Astrocyte of the spinal cord (primary cell): Measurements from ENCODE around the gene RANGAP1.

Experiments used
- DNase-seq: peaks from one replicate; pipeline ENCODE4 v3.0.0; 2011; ENCODE audit warnings: low read depth, low spot score
- H3K4me3 ChIP-seq: 2 replicates; pipeline ENCODE4 v1.5.1; 2011; ENCODE audit warnings: low read depth, mild to moderate bottlenecking, low read length, moderate library complexity
- in situ Hi-C: cut with HindIII; loops from 2 replicates; pipeline ENCODE4 v1.10.0; 2017; ENCODE audit warnings: low sequenced_read_pairs
- TF ChIP-seq, protein P1 (sequence below): IDR thresholded peaks from 2 replicates; pipeline ENCODE4 v1.5.1; 2012; ENCODE audit warnings: low read depth, mild to moderate bottlenecking, low read length, inconsistent platforms

RANGAP1 gene

DNA sequence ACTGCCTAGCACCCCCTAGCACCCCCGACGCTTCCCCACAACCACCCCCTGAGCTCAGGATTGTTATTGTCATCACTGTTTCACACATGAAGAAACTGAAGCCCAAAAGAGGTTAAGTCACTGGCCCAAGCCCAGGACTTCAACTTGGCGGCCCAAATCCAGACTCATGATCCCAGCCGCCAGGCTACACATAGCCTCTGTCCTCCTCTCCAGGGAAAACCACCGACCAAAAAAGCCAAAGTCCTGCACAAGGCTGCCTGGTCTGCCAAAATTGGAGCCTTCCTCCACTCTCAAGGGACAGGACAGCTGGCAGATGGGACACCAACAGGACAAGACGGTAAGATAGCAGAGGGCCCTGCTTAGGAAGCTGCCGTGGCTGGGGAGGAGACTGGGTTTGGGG, 70.1 kb downstream of the RANGAP1 start:
- TF ChIP-seq, protein P1, sequence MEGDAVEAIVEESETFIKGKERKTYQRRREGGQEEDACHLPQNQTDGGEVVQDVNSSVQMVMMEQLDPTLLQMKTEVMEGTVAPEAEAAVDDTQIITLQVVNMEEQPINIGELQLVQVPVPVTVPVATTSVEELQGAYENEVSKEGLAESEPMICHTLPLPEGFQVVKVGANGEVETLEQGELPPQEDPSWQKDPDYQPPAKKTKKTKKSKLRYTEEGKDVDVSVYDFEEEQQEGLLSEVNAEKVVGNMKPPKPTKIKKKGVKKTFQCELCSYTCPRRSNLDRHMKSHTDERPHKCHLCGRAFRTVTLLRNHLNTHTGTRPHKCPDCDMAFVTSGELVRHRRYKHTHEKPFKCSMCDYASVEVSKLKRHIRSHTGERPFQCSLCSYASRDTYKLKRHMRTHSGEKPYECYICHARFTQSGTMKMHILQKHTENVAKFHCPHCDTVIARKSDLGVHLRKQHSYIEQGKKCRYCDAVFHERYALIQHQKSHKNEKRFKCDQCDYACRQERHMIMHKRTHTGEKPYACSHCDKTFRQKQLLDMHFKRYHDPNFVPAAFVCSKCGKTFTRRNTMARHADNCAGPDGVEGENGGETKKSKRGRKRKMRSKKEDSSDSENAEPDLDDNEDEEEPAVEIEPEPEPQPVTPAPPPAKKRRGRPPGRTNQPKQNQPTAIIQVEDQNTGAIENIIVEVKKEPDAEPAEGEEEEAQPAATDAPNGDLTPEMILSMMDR: no peak
- in situ Hi-C loops: no loop called here

DNA sequence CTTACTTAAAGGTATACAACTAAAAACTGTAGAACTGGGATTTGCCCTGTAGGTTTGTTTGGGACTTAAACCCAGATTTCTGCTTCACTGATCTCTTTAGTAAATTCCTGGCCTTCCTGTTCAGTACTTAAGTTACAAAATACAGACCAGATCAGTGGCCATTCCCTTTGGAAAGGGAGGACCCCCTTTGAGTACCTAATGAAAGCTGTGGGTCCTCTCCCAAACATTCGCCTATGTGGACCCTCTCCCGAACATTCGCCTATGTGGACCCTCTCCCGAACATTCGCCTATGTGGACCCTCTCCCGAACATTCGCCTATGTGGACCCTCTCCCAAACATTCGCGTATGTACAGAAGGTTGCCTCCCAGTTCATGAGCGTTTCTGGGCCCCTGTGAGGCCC, 70.6 kb downstream of the RANGAP1 start:
- in situ Hi-C loops: no loop called here
- no peak for DNase-seq
- TF ChIP-seq, protein P1: no peak
- no peak overlapping the region for H3K4me3 ChIP-seq

More for the DNA sequence above, 70.1 kb downstream of the RANGAP1 start:
- no peak overlapping the region for H3K4me3 ChIP-seq
- DNase-seq: no peak

DNA sequence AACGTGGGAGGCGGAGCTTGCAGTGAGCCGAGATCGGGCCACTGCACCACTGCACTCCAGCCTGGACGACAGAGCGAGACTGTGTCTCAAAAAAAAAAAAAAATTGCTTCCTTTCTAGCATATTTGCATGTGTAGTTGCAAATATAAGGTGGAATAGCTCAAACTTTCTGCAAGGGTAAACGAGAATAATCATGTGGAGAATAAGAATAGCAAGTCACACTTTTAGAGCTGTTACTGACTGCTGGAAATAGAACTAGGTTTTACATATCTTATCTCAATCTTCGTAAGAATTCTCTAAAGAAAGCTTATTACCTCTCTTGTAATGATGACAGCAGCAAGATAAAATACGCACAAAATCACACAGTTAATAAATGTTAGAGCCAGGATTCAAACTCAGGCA, 79.3 kb downstream of the RANGAP1 start:
- TF ChIP-seq, protein P1: no peak
- no peak overlapping the region for H3K4me3 ChIP-seq
- DNase-seq: no peak
- in situ Hi-C loops: no loop called here

DNA sequence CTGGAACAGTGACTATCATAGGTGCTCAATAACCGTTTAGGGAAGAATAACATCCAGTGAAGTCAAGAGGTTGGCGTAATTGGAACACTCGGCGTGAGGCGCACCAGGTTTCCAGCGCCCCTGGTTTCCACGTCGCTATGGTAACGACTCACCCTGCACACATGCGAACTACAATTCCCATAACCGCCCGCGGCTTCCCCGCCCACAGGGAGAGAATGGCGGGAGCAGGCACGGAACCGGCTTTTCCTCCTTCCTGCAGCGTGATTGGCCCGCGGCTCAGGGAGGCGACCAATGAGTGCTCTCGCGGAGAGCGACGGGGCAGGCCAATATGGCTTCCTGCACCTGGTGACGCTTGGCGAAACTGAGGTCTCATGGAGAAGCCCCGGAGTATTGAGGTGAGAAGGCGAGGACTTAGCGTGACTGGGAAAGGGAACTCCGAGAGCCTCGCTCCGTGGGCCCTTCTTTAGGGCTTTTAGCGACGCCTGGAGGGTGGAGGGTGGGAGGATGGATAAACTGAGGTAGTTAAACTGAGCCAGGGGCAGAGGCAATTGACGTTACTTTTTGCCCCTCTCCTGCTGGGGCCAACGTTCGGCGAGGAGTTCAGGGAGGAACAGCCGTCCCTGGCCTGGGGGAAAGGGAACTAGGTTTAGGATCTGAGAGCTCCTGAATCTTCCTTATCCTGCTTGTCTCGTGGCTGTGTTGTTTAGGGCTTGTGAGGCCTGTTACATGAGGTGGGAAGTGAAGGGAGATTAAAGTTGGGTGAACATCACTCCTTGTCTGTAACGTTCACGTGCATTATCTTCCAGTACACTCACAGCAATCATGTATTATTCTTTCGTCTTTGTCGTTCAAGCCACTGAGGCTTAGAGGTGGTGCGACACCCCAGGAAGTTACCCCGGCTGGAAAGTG, 80.7 kb downstream of the RANGAP1 start, which contains the start of gene L3MBTL2:
Gene L3MBTL2 (plus strand): TSS at position 321 of the 909 bp plus-strand sequence. CDS start 51 bp downstream, at position 372.
- peak; percentile 95 for DNase-seq
- in situ Hi-C loops: no loop called here
- TF ChIP-seq, protein P1: no peak
- H3K4me3 ChIP-seq: peak within 1 kb of the TSS; percentile 92

DNA sequence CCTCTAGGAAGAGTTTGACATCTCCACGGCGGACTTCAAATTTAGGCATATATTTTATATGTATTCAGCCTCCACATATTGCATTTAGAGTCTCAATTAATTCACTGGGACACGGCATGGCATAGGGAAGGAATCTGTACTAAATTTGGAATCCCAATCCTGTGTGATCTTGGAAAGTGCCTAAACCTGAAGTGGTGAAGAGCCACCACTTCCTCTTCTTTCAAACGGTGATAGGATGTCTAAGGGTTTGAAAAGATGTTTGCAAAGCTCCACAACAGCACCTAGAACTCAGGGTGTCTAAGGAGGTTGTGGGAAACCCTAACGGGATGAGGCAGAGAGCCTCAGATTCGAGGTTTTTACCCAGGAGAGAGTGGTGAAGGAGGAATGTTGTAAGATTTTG, 81.9 kb downstream of the RANGAP1 start:
- no peak overlapping the region for H3K4me3 ChIP-seq
- TF ChIP-seq, protein P1: no peak
- no peak for DNase-seq
- in situ Hi-C loops: no loop called here

DNA sequence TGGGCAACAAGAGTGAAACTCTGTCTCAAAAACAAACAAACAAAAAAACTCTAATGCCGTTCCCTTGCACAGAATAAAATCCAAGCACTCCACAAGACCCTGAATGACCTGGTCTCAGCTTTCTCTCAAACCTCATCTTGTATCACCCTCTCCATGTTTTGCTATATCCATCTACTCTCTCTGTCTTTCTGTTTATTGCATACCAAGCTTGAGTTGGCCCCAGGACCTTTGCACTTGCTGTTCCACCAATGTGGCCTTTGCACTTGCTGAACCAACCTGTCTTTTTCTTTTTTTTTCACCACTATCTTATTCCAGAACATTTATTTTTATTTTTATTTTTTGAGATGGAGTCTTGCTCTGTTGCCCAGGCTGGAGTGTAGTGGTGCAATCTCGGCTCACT, 82.9 kb downstream of the RANGAP1 start:
- no peak for DNase-seq
- H3K4me3 ChIP-seq: no peak overlapping the region
- in situ Hi-C loops: no loop called here
- TF ChIP-seq, protein P1: no peak
